Breast epithelium (tissue), 4 donors: Measurements from ENCODE around the gene SIL1. TPM values are rescaled to one million over a fixed set of nuclear protein-coding genes. Genes with fewer than 3 reads are reported as not detected.

Source experiments
- DNase-seq, 2 donors: peaks; one replicate each; pipeline ENCODE4 v3.0.0-alpha.2; 2019; ENCODE audit warnings: low spot score in 2 of 2
- H3K27ac ChIP-seq, 2 donors: fragments of 200-600 bp; sonication (generic) in 1 of 2; one replicate each; pipeline ENCODE4 v1.5.1; 2016 to 2019; ENCODE audit warnings: mild to moderate bottlenecking in 1 of 2
- H3K27me3 ChIP-seq, 2 donors: fragments of 200-600 bp; sonication (generic) in 1 of 2; one replicate each; pipeline versions ENCODE4 v1.5.1 to v1.6.0; 2017 to 2019; ENCODE audit warnings: control low read depth in 1 of 2, mild to moderate bottlenecking in 1 of 2
- H3K36me3 ChIP-seq: fragments of 200-600 bp; one replicate; pipeline ENCODE4 v1.5.1; 2019
- H3K4me1 ChIP-seq, 2 donors: fragments of 200-600 bp; sonication (generic); one replicate each; pipeline ENCODE4 v1.5.1; 2016 to 2019; ENCODE audit warnings: control low read depth in 1 of 2
- H3K4me3 ChIP-seq, 3 donors: fragments of 200-600 bp; sonication (generic); 1 replicate in 2 of 3; 2 replicates in 1 of 3; pipeline ENCODE4 v1.5.1; 2016 to 2019; ENCODE audit warnings: mild to moderate bottlenecking in 3 of 3, moderate library complexity in 2 of 3
- H3K9me3 ChIP-seq, 2 donors: fragments of 200-600 bp; sonication (generic) in 1 of 2; one replicate each; pipeline ENCODE4 v1.5.1; 2016 to 2019; ENCODE audit warnings: control low read depth in 1 of 2
- CTCF ChIP-seq, 3 donors: fragments of 450-650 bp; IDR thresholded peaks; one replicate each; pipeline ENCODE4 v1.5.1; 2016 to 2017; ENCODE audit warnings: antibody characterized with exemption in 3 of 3, mild to moderate bottlenecking in 3 of 3, moderate library complexity in 3 of 3
- POLR2A ChIP-seq: fragments of 450-650 bp; IDR thresholded peaks from one replicate; pipeline ENCODE4 v1.6.1; 2016; ENCODE audit warnings: antibody characterized with exemption, mild to moderate bottlenecking, moderate library complexity
- POLR2AphosphoS5 ChIP-seq, 3 donors: sonication (generic); formaldehyde crosslinking; IDR thresholded peaks; one replicate each; pipeline ENCODE4 v1.6.1; 2017; ENCODE audit warnings: antibody characterized with exemption in 3 of 3
- intact Hi-C: fragments of 100-400 bp; cut with DNase I; formaldehyde crosslinking; loops from one replicate; pipeline ENCODE4 v1.15.1; 2023; ENCODE audit warnings: low total_unique reads
- total RNA-seq, 3 donors: library from RNA; depleted of rRNA; stranded (reverse); fragments of >200 nt; gene quantifications; one replicate each; pipeline ENCODE4 v1.1.0, GENCODE V29; 2016

Gene SIL1
- total RNA-seq, 3 donors from 2014 or later: 29.9 to 63.9 (median 48.2) TPM

GRCh38 chr5:139164020-139164419 is 34.1 kb downstream of the SIL1 start:
- Histone ChIP-seq H3K27me3 (no peaks in the 10 kb centered on the region), H3K4me3 (no peak overlapping the region), H3K27ac (no peak overlapping the region), H3K36me3 (no peaks in the 10 kb centered on the region), H3K4me1 (no peaks in the 10 kb centered on the region), H3K9me3 (no peaks in the 10 kb centered on the region)
- DNase-seq: no peak
- TF ChIP-seq POLR2AphosphoS5 (IDR thresholded peaks at IDR 0.05) (no peak), POLR2A (no peak)
- intact Hi-C loops: no loop called here

GRCh38 chr5:139162448-139162847 is 35.7 kb downstream of the SIL1 start:
- Histone ChIP-seq H3K4me1 (peaks cover 0 to 13% of the 10 kb centered on the region in 2 donors), H3K4me3 (no peak overlapping the region), H3K36me3 (no peaks in the 10 kb centered on the region), H3K27ac (no peak overlapping the region), H3K9me3 (no peaks in the 10 kb centered on the region), H3K27me3 (no peaks in the 10 kb centered on the region)
- TF ChIP-seq CTCF (IDR thresholded peaks at IDR 0.05): no peak
- TF ChIP-seq POLR2AphosphoS5 (IDR thresholded peaks at IDR 0.05): no peak
- no peak for TF ChIP-seq POLR2A
- no peak for DNase-seq
- intact Hi-C loops: no loop called here

- intact Hi-C loops: no loop called here
- no peak for DNase-seq
These were observed 39.4 kb downstream of the SIL1 start for GRCh38 chr5:139158791-139159190.

GRCh38 chr5:139157556-139157955 is 40.6 kb downstream of the SIL1 start:
- no peak for TF ChIP-seq CTCF (IDR thresholded peaks at IDR 0.05)
- no peak for TF ChIP-seq POLR2AphosphoS5 (IDR thresholded peaks at IDR 0.05)
- TF ChIP-seq POLR2A: no peak
- no peak for DNase-seq
- Histone ChIP-seq H3K4me1 (peaks cover 0 to 17% of the 10 kb centered on the region in 2 donors), H3K36me3 (no peaks in the 10 kb centered on the region), H3K27me3 (no peaks in the 10 kb centered on the region), H3K27ac (peak overlapping the region; percentile 76 to 79), H3K9me3 (no peaks in the 10 kb centered on the region), H3K4me3 (no peak overlapping the region)
- intact Hi-C loops: no loop called here

More at GRCh38 chr5:139158791-139159190, 39.4 kb downstream of the SIL1 start:
- no peaks in the 10 kb centered on the region for H3K36me3 ChIP-seq
- no peak overlapping the region for H3K27ac ChIP-seq
- H3K4me3 ChIP-seq: no peak overlapping the region
- H3K9me3 ChIP-seq: no peaks in the 10 kb centered on the region
- H3K4me1 ChIP-seq: peaks cover 0 to 17% of the 10 kb centered on the region in 2 donors
- TF ChIP-seq POLR2A: no peak
- no peak for TF ChIP-seq POLR2AphosphoS5 (IDR thresholded peaks at IDR 0.05)
- no peak for TF ChIP-seq CTCF (IDR thresholded peaks at IDR 0.05)
- H3K27me3 ChIP-seq: no peaks in the 10 kb centered on the region

- no peaks in the 10 kb centered on the region for H3K9me3 ChIP-seq
- TF ChIP-seq POLR2AphosphoS5 (IDR thresholded peaks at IDR 0.05): no peak
- TF ChIP-seq POLR2A: no peak
- intact Hi-C loops: no loop called here
These were observed 41.4 kb downstream of the SIL1 start for GRCh38 chr5:139156814-139157213.

GRCh38 chr5:139155333-139155732 is 42.8 kb downstream of the SIL1 start:
- intact Hi-C loops: no loop called here
- TF ChIP-seq CTCF (IDR thresholded peaks at IDR 0.05) (no peak), POLR2AphosphoS5 (IDR thresholded peaks at IDR 0.05) (no peak), POLR2A (no peak)
- no peaks in the 10 kb centered on the region for H3K27me3 ChIP-seq
- no peak for DNase-seq
- no peaks in the 10 kb centered on the region for H3K36me3 ChIP-seq
- H3K9me3 ChIP-seq: no peaks in the 10 kb centered on the region
- H3K4me3 ChIP-seq: no peak overlapping the region
- peaks cover 4 to 20% of the 10 kb centered on the region in 2 donors for H3K4me1 ChIP-seq
- no peak overlapping the region for H3K27ac ChIP-seq

More at GRCh38 chr5:139156814-139157213, 41.4 kb downstream of the SIL1 start:
- Histone ChIP-seq H3K27ac (peak overlapping the region; percentile 76 to 79), H3K36me3 (no peaks in the 10 kb centered on the region), H3K4me3 (no peak overlapping the region), H3K4me1 (peaks cover 0 to 17% of the 10 kb centered on the region in 2 donors), H3K27me3 (no peaks in the 10 kb centered on the region)
- DNase-seq: no peak
